Activated CD8-positive, alpha-beta memory T cell treated with anti-CD3 and anti-CD28 coated beads, Interleukin-2, amount 50 U/mL, for 48 hours (primary cell): Measurements from ENCODE around the gene SLC40A1.
"Not testable (repeated sequence)": the region's sequence is repeated elsewhere in the genome, so short reads cannot be mapped to it uniquely, and the experiment has no call there.

ENCODE experiments used
- DNase-seq: peaks from one replicate; pipeline ENCODE4 v3.0.0-alpha.2; 2020

Gene SLC40A1

GRCh38 chr2:189580658-189581353, at the start of gene SLC40A1:
Gene SLC40A1 (minus strand): TSS chr2:189580786. CDS start chr2:189580460, 326 bp downstream.
- DNase-seq, result peak; percentile 72

- no peak for DNase-seq
These were observed 49.2 kb upstream of the SLC40A1 start for GRCh38 chr2:189629531-189630453.

GRCh38 chr2:189628817-189629530, 48.4 kb upstream of the SLC40A1 start:
- no peak for DNase-seq

GRCh38 chr2:189627789-189628188, 47.2 kb upstream of the SLC40A1 start:
- no peak for DNase-seq

- DNase-seq, result no peak
These were observed 45.0 kb upstream of the SLC40A1 start for GRCh38 chr2:189625636-189626035.

- no peak for DNase-seq
These were observed 44.2 kb upstream of the SLC40A1 start for GRCh38 chr2:189624648-189625355.

GRCh38 chr2:189623049-189623448, 42.5 kb upstream of the SLC40A1 start:
- no peak for DNase-seq

GRCh38 chr2:189621781-189622180, 41.2 kb upstream of the SLC40A1 start:
- no peak for DNase-seq

GRCh38 chr2:189618197-189618596, 37.6 kb upstream of the SLC40A1 start:
- no peak for DNase-seq

- DNase-seq, result no peak
These were observed 34.0 kb upstream of the SLC40A1 start for GRCh38 chr2:189614585-189614984.

- no peak for DNase-seq
These were observed 33.2 kb upstream of the SLC40A1 start for GRCh38 chr2:189613650-189614420.

- DNase-seq, result no peak
These were observed 32.6 kb upstream of the SLC40A1 start for GRCh38 chr2:189613077-189613636.

GRCh38 chr2:189610700-189611099, 30.1 kb upstream of the SLC40A1 start:
- DNase-seq, result no peak

GRCh38 chr2:189609853-189610252, 29.3 kb upstream of the SLC40A1 start:
- no peak for DNase-seq

GRCh38 chr2:189609423-189609816, 28.8 kb upstream of the SLC40A1 start:
- no peak for DNase-seq

- DNase-seq, result no peak
These were observed 28.3 kb upstream of the SLC40A1 start for GRCh38 chr2:189608795-189609422.

- DNase-seq, result no peak
These were observed 27.6 kb upstream of the SLC40A1 start for GRCh38 chr2:189608170-189608569.

- DNase-seq, result no peak
These were observed 21.6 kb upstream of the SLC40A1 start for GRCh38 chr2:189602233-189602632.

GRCh38 chr2:189601652-189602051, 21.1 kb upstream of the SLC40A1 start:
- not testable (repeated sequence) for DNase-seq

GRCh38 chr2:189601043-189601442, 20.5 kb upstream of the SLC40A1 start:
- DNase-seq, result no peak

GRCh38 chr2:189599245-189599644, 18.7 kb upstream of the SLC40A1 start:
- DNase-seq, result no peak
